NCI-H345 treated with DMSO at 0.1 percent for 48 hours (cell line): ENCODE measurements around the gene INO80.

Experiments used
- DNase-seq: peaks from one replicate; lab custom pipeline; 2025; ENCODE audit not compliant: unreplicated experiment; lab: John Stamatoyannopoulos, UW

INO80 gene

DNA sequence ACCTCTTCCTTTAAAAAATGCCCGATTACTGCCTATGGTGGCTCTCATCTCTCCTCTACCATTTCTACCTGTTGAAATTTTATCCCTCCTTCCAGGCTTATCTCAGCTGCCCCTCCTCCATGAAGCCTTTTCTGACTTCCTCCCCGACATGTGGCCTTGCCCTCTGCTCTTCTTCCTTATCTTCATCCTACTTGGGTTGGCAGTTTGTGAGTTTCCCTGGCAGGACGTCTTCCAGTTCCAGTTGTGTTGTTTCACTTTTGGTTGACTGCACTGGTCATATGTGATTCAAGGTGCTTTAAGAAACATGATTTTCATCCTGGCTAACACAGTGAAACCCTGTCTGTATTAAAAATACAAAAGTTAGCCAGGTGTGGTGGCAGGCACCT is 182.6 kb downstream of the INO80 start:
- DNase-seq, result no peak

DNA sequence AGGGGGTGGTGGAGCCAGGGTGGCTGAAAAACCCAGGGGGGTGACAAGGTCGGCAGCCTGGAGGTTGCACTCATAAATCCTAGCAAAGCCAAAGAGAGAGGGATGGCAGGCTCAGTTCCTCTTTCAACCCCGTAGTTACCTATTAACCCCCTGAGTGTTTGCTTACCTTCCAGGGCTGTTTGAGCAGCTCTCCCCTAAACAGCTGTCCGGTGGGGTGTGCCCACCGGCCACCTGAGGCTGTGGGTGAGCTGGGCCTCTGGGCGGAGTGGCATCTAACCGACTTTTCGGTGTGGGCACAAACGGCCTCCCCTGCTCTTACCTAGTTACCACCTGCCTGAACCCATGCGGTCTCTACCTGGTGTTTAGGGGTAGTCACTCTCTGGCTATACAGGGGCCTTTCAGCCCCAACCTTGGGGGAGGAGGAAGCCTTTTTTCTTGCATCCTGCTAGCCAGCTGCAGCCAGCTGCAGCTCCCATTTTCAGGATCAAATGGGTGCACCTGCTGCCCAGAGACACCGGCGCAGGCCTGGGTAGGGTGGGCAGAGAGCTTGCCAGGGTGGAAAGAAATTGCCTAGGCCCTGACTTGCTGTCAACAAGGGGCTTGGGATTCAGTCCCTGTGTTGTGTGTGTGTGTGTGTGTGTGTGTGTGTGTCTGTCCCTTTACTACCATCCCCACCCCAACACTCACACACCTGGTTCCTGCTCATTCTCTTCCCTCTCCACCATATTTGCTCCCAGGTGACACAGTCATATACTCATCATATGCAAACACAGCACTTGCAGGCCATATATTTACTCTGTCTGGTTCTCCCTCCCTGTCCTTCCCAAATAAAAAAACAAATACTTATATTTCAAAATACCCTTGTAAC is 183.2 kb downstream of the INO80 start:
- DNase-seq, result no peak

DNA sequence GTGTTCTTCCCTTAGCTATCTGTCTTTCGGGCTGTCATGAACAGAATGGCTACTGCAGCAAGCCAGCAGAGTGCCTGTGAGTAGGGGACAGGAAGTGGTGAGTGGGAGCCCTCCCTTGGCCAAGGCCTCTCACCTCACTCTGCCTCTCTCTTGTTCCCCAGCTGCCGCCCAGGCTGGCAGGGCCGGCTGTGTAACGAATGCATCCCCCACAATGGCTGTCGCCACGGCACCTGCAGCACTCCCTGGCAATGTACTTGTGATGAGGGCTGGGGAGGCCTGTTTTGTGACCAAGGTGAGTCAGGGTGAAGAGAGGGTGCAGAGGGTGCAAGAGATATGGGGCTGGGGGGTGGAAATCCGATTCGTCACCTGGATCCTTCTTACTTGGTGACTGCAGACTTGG is 183.9 kb downstream of the INO80 start:
- DNase-seq, result no peak

DNA sequence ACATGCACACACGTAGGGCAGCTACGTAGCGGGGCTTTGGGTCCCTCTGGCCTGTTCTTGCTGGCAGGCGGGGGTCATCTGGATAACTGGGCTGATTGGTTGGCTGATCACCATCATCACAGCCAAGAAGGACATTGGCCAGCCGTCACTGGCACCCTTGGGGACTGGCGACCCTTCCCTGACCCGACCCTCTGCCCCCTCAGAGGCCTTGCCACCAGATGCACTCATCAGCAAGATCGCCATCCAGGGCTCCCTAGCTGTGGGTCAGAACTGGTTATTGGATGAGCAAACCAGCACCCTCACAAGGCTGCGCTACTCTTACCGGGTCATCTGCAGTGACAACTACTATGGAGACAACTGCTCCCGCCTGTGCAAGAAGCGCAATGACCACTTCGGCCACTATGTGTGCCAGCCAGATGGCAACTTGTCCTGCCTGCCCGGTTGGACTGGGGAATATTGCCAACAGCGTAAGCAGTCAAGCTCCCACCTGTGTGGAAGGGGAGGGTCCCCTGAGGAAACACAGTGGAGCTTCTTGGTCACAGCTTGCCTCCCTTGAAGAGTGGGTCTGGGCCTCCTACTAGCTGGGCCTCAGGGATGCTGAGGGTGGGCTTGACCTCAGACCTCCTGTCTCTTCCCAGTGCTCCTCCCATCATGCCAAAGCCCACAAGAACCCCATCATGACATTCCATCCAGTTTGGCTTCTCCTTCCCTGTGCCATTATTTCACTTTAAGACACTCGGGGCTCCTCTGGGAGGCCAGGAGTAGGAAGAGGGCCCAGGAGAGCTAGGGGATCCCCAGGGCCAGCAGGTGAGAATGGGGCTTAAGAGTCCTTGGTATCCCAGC is 184.6 kb downstream of the INO80 start:
- no peak for DNase-seq

DNA sequence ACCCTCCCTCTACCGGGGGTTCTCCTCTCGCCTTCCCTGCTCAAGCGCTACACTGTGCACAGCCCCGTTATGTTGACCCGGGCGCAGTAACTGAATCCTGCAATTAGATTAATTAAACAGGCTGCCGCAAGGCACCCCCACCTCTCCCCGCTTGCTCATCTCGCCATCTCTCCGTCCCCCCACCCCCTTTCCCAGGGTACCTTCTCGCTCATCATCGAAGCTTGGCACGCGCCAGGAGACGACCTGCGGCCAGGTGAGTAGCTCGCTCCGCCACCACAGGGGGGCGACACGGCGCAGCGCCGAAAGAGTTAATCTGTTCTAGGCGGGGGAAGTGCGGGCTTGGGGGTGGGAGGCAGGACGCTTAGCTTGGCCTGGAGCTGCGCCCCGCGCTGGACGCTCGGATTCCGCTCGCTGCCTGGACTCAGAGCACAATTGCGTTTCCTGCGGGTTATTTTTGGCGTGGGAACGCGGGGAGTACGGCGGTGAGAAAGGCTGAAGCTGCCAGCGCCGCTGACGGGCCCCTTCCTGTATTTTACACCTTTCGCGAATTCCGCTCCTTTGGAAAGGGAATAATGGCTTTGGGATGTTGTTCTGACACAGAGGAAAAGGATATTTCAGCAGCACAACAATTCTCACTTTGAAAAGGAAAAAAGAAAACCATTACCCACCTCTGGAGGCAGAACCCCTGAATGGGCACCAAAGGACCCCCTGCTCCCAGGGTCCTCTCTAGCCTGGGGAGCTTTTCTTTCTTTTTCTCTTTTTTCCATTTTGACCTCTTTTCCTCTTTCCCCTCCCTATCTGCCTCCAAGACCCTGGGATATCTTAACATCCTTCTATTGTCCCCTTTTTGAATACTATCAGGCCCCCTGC is 185.4 kb downstream of the INO80 start:
- no peak for DNase-seq

DNA sequence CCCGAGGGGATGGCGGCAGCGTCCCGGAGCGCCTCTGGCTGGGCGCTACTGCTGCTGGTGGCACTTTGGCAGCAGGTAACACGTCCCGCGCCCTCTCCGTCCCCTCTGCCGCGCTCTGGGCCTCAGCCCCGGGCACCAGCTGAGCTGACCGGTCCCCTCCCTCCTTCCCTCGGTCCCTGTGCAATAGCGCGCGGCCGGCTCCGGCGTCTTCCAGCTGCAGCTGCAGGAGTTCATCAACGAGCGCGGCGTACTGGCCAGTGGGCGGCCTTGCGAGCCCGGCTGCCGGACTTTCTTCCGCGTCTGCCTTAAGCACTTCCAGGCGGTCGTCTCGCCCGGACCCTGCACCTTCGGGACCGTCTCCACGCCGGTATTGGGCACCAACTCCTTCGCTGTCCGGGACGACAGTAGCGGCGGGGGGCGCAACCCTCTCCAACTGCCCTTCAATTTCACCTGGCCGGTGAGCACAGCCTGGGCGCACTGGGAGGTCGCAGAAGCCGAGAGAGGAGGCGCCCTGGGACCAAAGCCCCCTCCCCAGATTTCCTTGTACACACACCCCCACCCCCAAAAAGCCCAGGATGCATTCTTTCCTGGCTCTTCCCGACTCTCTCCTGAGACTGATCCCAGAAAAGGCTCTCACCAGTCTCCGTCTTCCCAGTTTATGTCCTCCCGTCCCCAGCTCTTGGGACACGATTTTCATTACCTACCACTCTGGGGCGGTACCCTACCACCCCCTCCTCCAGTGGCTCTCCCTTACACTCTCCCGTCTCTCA is 186.2 kb downstream of the INO80 start:
- DNase-seq, result no peak
